ENCODE data around the gene ARHGAP32.

DNA sequence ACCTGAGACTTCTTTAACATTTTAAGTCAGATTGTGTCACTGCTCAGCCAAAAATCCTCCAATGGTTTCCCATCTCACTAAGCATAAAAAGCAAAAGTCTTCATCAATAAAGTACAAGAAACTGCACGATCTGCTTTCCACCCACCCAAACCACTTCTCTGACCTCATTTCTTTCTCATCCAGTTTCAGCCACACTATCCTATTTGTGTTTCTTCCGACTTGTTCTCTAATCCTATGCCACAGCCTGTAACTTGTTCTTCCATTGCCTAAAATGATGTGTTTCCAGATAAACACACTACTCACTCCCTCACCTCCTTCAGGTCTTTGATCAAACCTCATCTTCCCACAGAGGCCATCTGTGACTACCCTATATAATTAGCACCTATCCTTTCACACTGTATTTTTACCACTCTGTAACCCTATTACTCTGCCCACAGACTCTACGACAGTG lies 28.4 kb downstream of the ARHGAP32 start:
- no peak for TF ChIP-seq MYC (IDR thresholded peaks at IDR 0.05; ENCODE audit: low read depth, low read length)
- no peak for TF ChIP-seq POLR2A (IDR thresholded peaks at IDR 0.05; ENCODE audit: extremely low read depth, insufficient read length)
- TF ChIP-seq CTCF (IDR thresholded peaks at IDR 0.05; ENCODE audit: low read depth, low read length), result no peak
- TF ChIP-seq, protein P1, sequence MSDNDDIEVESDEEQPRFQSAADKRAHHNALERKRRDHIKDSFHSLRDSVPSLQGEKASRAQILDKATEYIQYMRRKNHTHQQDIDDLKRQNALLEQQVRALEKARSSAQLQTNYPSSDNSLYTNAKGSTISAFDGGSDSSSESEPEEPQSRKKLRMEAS (IDR thresholded peaks at IDR 0.05; ENCODE audit: low read depth, low read length), result no peak

All from NB4 (cell line).